IgD-negative memory B cell (primary cell): Measurements from ENCODE around the gene SRM. TPM values are rescaled to one million over a fixed set of nuclear protein-coding genes. Genes with fewer than 3 reads are reported as not detected.
"Not testable (repeated sequence)": the region's sequence is repeated elsewhere in the genome, so short reads cannot be mapped to it uniquely, and the experiment has no call there.

Experiments
- H3K27ac Mint-ChIP-seq, 3 donors: one replicate each; pipeline ENCODE4 v1.8.0; 2020 to 2022; ENCODE audit warnings: mild to moderate bottlenecking in 3 of 3, mixed read lengths in 3 of 3, moderate library complexity in 1 of 3
- H3K27me3 Mint-ChIP-seq: one replicate; pipeline ENCODE4 v1.8.0; 2021; ENCODE audit warnings: mixed read lengths
- H3K36me3 Mint-ChIP-seq: one replicate; pipeline ENCODE4 v1.8.0; 2020; ENCODE audit warnings: mild to moderate bottlenecking, mixed read lengths
- H3K4me1 Mint-ChIP-seq, 3 donors: one replicate each; pipeline ENCODE4 v1.8.0; 2020 to 2022; ENCODE audit warnings: mixed read lengths in 3 of 3, mild to moderate bottlenecking in 1 of 3
- H3K4me3 Mint-ChIP-seq, 4 donors: one replicate each; pipeline ENCODE4 v1.8.0; 2020 to 2022; ENCODE audit warnings: mild to moderate bottlenecking in 4 of 4, mixed read lengths in 4 of 4, moderate library complexity in 3 of 4
- H3K9me3 Mint-ChIP-seq, 3 donors: one replicate each; pipeline ENCODE4 v1.8.0; 2020 to 2021; ENCODE audit warnings: mixed read lengths in 3 of 3, mild to moderate bottlenecking in 1 of 3
- polyA plus RNA-seq: library from polyadenylated mRNA; unstranded; fragments of 300-500 nt; fragmentation: Illumina TruSeq; gene quantifications from one replicate; pipeline ENCODE4 v1.2.3, GENCODE V29; 2021

Gene SRM
- polyA plus RNA-seq, 1 donor from 2014 or later: 93.4 TPM

DNA sequence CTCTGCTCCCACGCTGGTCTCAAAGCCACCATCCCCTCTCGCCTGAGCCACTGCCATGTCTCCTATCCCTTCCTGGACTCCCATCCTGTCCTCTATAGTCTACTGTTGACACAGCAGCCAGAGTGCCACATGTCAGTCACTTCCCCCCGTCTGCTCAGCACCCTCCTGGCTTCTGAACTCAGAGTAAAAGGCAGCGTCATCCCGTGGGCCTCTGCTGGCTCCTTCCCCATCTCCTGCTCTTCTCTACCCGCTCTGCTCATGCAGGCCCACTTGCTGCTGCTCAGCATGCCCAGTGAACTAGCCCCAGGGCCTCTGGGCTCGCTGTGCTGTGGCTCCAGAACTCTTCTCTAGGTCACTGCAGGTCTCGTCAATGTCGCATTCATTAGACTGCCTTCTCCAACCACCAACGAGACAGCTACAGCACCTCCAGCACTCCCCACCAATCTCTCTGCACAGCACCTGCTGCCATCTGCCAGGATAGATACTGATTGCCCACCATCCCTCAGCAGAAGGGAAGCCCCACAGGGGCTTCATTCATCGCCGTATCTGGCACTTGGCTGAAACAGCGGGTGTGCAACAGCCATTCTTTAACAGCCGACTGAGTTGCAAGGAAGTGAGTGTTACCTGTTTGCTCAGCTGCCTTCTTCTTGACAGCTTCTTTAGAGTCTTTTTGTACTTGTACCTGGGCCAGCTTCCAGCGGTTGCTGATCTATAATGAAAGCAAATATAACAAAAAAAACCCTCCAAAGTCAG, 11.8 kb upstream of the SRM start:
- peak overlapping the region in 2 of 3 donors; percentile 61 to 95 for H3K27ac Mint-ChIP-seq
- H3K4me3 Mint-ChIP-seq: no peak overlapping the region
- no peaks in the 10 kb centered on the region for H3K27me3 Mint-ChIP-seq
- H3K4me1 Mint-ChIP-seq: peaks cover 0 to 12% (median 11%) of the 10 kb centered on the region in 3 donors
- no peaks in the 10 kb centered on the region for H3K9me3 Mint-ChIP-seq
- H3K36me3 Mint-ChIP-seq: no peaks in the 10 kb centered on the region

GRCh38 chr1:11070876-11071275, 11.1 kb upstream of the SRM start:
- Mint-ChIP-seq H3K27me3 (no peaks in the 10 kb centered on the region), H3K27ac (peak overlapping the region in 1 of 3 donors; percentile 95), H3K9me3 (no peaks in the 10 kb centered on the region), H3K36me3 (no peaks in the 10 kb centered on the region), H3K4me1 (peaks cover 0 to 12% (median 11%) of the 10 kb centered on the region in 3 donors), H3K4me3 (no peak overlapping the region)

DNA sequence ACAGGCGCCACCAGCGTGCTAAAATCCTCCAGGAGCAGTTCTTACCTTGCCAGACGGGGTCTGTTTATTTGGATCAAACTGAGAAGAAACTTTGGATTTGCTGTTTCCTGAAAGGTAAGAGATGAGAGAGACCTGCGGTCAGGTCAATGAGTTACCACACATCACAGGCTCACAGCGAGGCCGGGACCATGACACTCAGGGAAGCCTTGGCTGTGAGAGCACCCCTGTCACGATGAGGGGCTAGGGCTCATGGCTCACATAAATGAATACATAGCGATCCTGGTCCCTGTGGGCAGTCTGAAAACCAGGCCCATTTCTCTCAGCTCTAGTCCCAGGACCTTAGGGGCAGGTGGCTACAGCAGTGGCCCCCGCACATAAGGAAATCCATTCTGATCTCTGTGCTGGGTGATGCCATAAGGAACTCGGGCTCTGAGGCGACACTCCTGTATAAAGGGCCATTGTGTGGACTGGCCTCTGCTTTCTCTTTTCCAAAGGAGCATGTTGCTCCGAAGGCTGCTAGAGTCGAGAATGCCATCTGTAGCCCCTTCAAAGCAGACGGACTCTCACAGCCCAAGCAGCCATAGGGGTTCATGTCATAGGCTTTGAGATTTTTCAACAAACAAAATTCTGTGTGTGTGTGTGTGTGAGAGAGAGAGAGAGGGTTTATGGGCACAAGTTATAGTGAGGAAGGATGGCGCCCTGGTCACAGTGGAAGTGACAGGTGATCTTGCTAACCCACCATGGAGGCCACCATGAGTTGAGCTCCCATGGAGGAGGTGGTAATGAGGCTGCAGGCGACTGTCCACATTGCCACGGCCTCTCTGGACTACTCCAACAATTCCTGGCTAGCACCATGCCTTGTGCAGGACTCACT, 9.0 kb upstream of the SRM start:
- no peaks in the 10 kb centered on the region for H3K9me3 Mint-ChIP-seq
- H3K4me1 Mint-ChIP-seq: peaks cover 0 to 12% (median 11%) of the 10 kb centered on the region in 3 donors
- H3K36me3 Mint-ChIP-seq: peaks cover 2% of the 10 kb centered on the region
- no peak overlapping the region for H3K4me3 Mint-ChIP-seq
- no peaks in the 10 kb centered on the region for H3K27me3 Mint-ChIP-seq
- no peak overlapping the region for H3K27ac Mint-ChIP-seq

- peaks cover 2% of the 10 kb centered on the region for H3K36me3 Mint-ChIP-seq
- no peaks in the 10 kb centered on the region for H3K9me3 Mint-ChIP-seq
- peak overlapping the region in 1 of 3 donors; percentile 16 for H3K27ac Mint-ChIP-seq
- no peaks in the 10 kb centered on the region for H3K27me3 Mint-ChIP-seq
- H3K4me1 Mint-ChIP-seq: peaks cover 0 to 12% (median 11%) of the 10 kb centered on the region in 3 donors
- H3K4me3 Mint-ChIP-seq: no peak overlapping the region
Observed at GRCh38 chr1:11067716-11068599, 8.1 kb upstream of the SRM start.

- H3K27ac Mint-ChIP-seq: no peak overlapping the region
- H3K9me3 Mint-ChIP-seq: no peaks in the 10 kb centered on the region
- H3K27me3 Mint-ChIP-seq: no peaks in the 10 kb centered on the region
- peaks cover 4 to 8% (median 6%) of the 10 kb centered on the region in 3 donors for H3K4me1 Mint-ChIP-seq
- H3K4me3 Mint-ChIP-seq: no peak overlapping the region
- H3K36me3 Mint-ChIP-seq: peaks cover 2% of the 10 kb centered on the region
Observed at GRCh38 chr1:11065796-11066195, 6.0 kb upstream of the SRM start.

GRCh38 chr1:11064942-11065341, 5.1 kb upstream of the SRM start:
- Mint-ChIP-seq H3K27me3 (no peaks in the 10 kb centered on the region), H3K27ac (no peak overlapping the region), H3K36me3 (peaks cover 2% of the 10 kb centered on the region)

DNA sequence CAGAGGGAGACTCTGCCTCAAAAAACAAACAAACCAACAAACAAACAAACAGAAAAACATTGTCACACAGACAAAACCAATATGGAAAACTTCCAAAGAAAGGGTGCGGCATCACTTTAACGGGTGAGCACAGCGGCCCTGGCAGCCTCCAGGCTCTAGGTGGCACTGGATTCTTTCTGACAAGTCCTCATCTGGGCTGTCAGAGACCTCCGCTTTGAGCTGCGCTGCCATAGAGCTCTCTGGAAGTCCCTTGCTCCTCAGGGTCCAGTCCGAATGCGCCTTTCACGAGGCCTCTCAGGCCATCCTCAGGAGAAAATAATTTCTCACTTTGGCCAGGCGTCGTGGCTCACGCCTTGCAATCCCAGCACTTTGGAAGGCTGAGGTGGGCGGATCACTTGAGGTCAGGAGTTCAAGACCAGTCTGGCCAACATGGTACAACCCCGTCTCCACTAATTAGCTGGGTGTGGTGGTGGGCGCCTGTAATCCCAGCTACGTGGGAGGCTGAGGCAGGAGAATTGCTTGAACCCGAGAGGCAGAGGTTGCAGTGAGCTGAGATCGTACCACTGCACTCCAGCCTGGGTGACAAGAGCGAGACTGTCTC, 4.2 kb upstream of the SRM start:
- not testable (repeated sequence) for H3K27ac Mint-ChIP-seq, H3K36me3 Mint-ChIP-seq, H3K4me3 Mint-ChIP-seq, H3K9me3 Mint-ChIP-seq, H3K27me3 Mint-ChIP-seq
- peaks cover 8 to 14% (median 9%) of the 10 kb centered on the region in 3 donors for H3K4me1 Mint-ChIP-seq

More at GRCh38 chr1:11064942-11065341, 5.1 kb upstream of the SRM start:
- Mint-ChIP-seq H3K4me3 (no peak overlapping the region), H3K9me3 (no peaks in the 10 kb centered on the region), H3K4me1 (peaks cover 8 to 14% (median 8%) of the 10 kb centered on the region in 3 donors)

- Mint-ChIP-seq H3K36me3 (peaks cover 2% of the 10 kb centered on the region), H3K4me1 (peaks cover 11 to 14% (median 11%) of the 10 kb centered on the region in 3 donors), H3K9me3 (no peaks in the 10 kb centered on the region), H3K4me3 (peak overlapping the region in 1 of 4 donors; percentile 81), H3K27me3 (no peaks in the 10 kb centered on the region), H3K27ac (peak overlapping the region in 1 of 3 donors; percentile 14)
Observed at GRCh38 chr1:11062965-11063401, 3.2 kb upstream of the SRM start.

DNA sequence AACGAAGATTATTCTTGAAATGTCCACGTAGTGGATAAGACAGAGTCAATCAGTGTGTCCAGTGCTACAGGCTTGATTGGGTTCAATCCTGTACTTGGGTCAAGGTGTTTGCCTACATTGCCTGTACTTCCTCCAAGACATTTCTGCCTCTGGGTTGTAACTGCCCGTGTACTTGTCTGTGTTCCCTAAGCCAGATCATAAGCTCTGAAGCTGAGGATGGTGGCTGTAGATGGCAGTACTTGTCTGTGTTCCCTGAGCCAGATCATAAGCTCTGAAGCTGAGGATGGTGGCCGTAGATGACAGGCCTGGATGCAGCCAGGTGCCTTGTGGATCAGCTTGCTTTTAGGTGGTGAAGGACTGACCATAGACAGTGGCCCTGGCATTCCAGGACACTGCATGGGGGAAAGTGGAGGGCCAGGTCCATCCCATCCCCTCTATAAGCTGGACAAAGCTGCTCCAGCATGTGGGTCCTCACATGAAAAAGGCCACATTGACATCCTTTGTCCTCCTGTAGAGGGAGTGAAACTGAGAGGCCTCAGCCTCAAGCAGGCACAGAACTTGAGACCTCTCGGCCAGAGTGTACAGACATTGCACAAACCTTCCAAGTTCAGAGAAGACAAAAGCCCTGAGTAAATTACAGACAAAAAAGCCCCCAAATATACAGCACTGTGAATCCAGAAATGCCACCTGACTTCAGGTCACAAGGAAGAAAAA, 2.0 kb upstream of the SRM start:
- Mint-ChIP-seq H3K27me3 (no peaks in the 10 kb centered on the region), H3K4me3 (peak overlapping the region; percentile 21 to 100 (median 52)), H3K36me3 (peaks cover 3% of the 10 kb centered on the region), H3K9me3 (no peaks in the 10 kb centered on the region), H3K27ac (no peak overlapping the region), H3K4me1 (peaks cover 11 to 14% (median 14%) of the 10 kb centered on the region in 3 donors)

- H3K36me3 Mint-ChIP-seq: peaks cover 3% of the 10 kb centered on the region
- no peaks in the 10 kb centered on the region for H3K27me3 Mint-ChIP-seq
- peaks cover 11 to 14% (median 14%) of the 10 kb centered on the region in 3 donors for H3K4me1 Mint-ChIP-seq
- H3K27ac Mint-ChIP-seq: peak overlapping the region in 1 of 3 donors; percentile 92
- no peaks in the 10 kb centered on the region for H3K9me3 Mint-ChIP-seq
- H3K4me3 Mint-ChIP-seq: peak overlapping the region; percentile 89 to 100 (median 97)
Observed at GRCh38 chr1:11059155-11059967, 457 bp downstream of the SRM start.

GRCh38 chr1:11058595-11059154, 1.1 kb downstream of the SRM start:
- peak overlapping the region in 1 of 3 donors; percentile 92 for H3K27ac Mint-ChIP-seq
- peak overlapping the region; percentile 89 to 100 (median 97) for H3K4me3 Mint-ChIP-seq
- H3K27me3 Mint-ChIP-seq: no peaks in the 10 kb centered on the region
- peaks cover 11 to 14% (median 14%) of the 10 kb centered on the region in 3 donors for H3K4me1 Mint-ChIP-seq
- no peaks in the 10 kb centered on the region for H3K9me3 Mint-ChIP-seq
- H3K36me3 Mint-ChIP-seq: peaks cover 3% of the 10 kb centered on the region

DNA sequence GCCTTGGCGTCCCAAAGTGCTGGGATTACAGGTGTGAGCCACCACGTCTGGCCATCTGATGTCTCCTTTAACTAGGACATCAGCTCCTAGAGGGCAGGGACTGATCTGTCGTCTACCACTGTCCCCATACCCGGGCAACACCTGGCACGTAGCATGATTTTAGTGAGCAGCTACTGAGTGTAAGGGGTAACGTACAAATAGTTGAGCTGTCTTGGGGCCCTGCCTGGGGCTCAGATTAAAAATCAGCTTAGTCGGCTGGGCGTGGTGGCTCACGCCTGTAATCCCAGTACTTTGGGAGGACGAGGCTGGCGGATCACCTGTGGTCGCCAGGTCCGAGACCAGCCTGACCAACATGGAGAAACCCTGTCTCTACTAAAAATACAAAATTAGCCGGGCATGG, 1.8 kb downstream of the SRM start:
- H3K4me1 Mint-ChIP-seq: peaks cover 11 to 14% (median 14%) of the 10 kb centered on the region in 3 donors
- H3K27ac Mint-ChIP-seq: no peak overlapping the region
- H3K9me3 Mint-ChIP-seq: no peaks in the 10 kb centered on the region
- no peaks in the 10 kb centered on the region for H3K27me3 Mint-ChIP-seq
- peak overlapping the region in 3 of 4 donors; percentile 70 to 100 (median 99) for H3K4me3 Mint-ChIP-seq
- H3K36me3 Mint-ChIP-seq: peaks cover 3% of the 10 kb centered on the region

- peaks cover 3% of the 10 kb centered on the region for H3K36me3 Mint-ChIP-seq
- H3K27me3 Mint-ChIP-seq: no peaks in the 10 kb centered on the region
- H3K4me1 Mint-ChIP-seq: peaks cover 10 to 16% (median 11%) of the 10 kb centered on the region in 3 donors
- H3K4me3 Mint-ChIP-seq: peak overlapping the region in 2 of 4 donors; percentile 47 to 100
- H3K27ac Mint-ChIP-seq: peak overlapping the region in 1 of 3 donors; percentile 59
- H3K9me3 Mint-ChIP-seq: no peaks in the 10 kb centered on the region
Observed at GRCh38 chr1:11057477-11057876, 2.3 kb downstream of the SRM start.
